IMR-90 (cell line): ENCODE results near the gene MAEA. TPM values are rescaled to one million over a fixed set of nuclear protein-coding genes. Genes with fewer than 3 reads are reported as not detected.

Source experiments
- ATAC-seq: fragments of 200-7000 bp; cut with Tn5 transposase; 2 replicates; pipeline ENCODE4 v1.9.1; 2020; ENCODE audit warnings: low read depth, mild to moderate bottlenecking, moderate library complexity
- BruUV-seq: library from RNA; stranded (reverse); fragments of 400-500 nt; replicated peaks from 2 replicates; lab custom pipeline; 2021; lab: Mats Ljungman, UMichigan
- CTCF ChIA-PET: fragments of 300-600 bp; formaldehyde crosslinking; extraction: SDS; loops from one replicate; lab custom pipeline; 2021; ENCODE audit warnings: antibody characterized with exemption; lab: Yijun Ruan, JAX
- POLR2A ChIA-PET: fragments of 300-600 bp; sonication (Branson Sonifier 250); formaldehyde crosslinking; loops from one replicate; lab custom pipeline; 2022; ENCODE audit warnings: antibody characterized with exemption; ENCODE audit not compliant: unreplicated experiment; lab: Charles Lee
- DNase-seq: peaks from one replicate; pipeline ENCODE4 v3.0.0; 2013
- H2AFZ ChIP-seq: replicated peaks from 2 replicates; pipeline ENCODE3; 2013; ENCODE audit warnings: low read length, mild to moderate bottlenecking; ENCODE audit not compliant: poor library complexity
- H2AK5ac ChIP-seq: 2 replicates; pipeline ENCODE4 v1.6.1; 2013; ENCODE audit warnings: low read depth, low read length, inconsistent platforms
- H2AK9ac ChIP-seq: replicated peaks from 2 replicates; pipeline ENCODE3; 2013; ENCODE audit warnings: mild to moderate bottlenecking, low read depth, low read length, moderate library complexity; ENCODE audit not compliant: poor library complexity
- H2BK120ac ChIP-seq: 2 replicates; pipeline ENCODE4 v1.6.1; 2013; ENCODE audit warnings: low read depth, low read length, inconsistent platforms
- H2BK15ac ChIP-seq: 3 replicates; pipeline ENCODE4 v1.6.1; 2013; ENCODE audit warnings: low read depth, low read length, inconsistent platforms
- H2BK20ac ChIP-seq: 2 replicates; pipeline ENCODE4 v1.6.1; 2013; ENCODE audit warnings: low read depth, mild to moderate bottlenecking, inconsistent platforms, low read length, moderate library complexity
- H2BK5ac ChIP-seq: 2 replicates; pipeline ENCODE4 v1.6.1; 2013; ENCODE audit warnings: mild to moderate bottlenecking, low read depth, low read length, inconsistent platforms; ENCODE audit not compliant: poor library complexity, severe bottlenecking
- H3K14ac ChIP-seq: replicated peaks from 2 replicates; pipeline ENCODE4 v1.6.1; 2013; ENCODE audit warnings: low read depth, low read length, inconsistent platforms
- H3K18ac ChIP-seq: 2 replicates; pipeline ENCODE4 v1.6.1; 2013; ENCODE audit warnings: low read depth, low read length, control low read depth
- H3K23ac ChIP-seq: 2 replicates; pipeline ENCODE4 v1.6.1; 2013; ENCODE audit warnings: low read depth, low read length, inconsistent platforms
- H3K27ac ChIP-seq: 2 replicates; pipeline ENCODE4 v1.5.1; 2013; ENCODE audit warnings: mild to moderate bottlenecking, control low read depth, low read length; ENCODE audit not compliant: insufficient read depth
- H3K27me3 ChIP-seq: 2 replicates; pipeline ENCODE4 v1.6.1; 2013; ENCODE audit warnings: low read length; ENCODE audit not compliant: control insufficient read depth, insufficient read depth
- H3K36me3 ChIP-seq: 2 replicates; pipeline ENCODE4 v1.6.1; 2013; ENCODE audit warnings: low read length, mixed read lengths; ENCODE audit not compliant: control insufficient read depth, insufficient read depth
- H3K4ac ChIP-seq: 2 replicates; pipeline ENCODE4 v1.6.1; 2013; ENCODE audit warnings: low read depth, low read length, inconsistent platforms
- H3K4me1 ChIP-seq: 2 replicates; pipeline ENCODE4 v1.6.1; 2013; ENCODE audit warnings: low read length, mixed read lengths; ENCODE audit not compliant: control insufficient read depth, insufficient read depth
- H3K4me2 ChIP-seq: 2 replicates; pipeline ENCODE4 v1.6.1; 2013; ENCODE audit warnings: low read depth, mild to moderate bottlenecking, control low read depth, low read length, moderate library complexity
- H3K4me3 ChIP-seq: 2 replicates; pipeline ENCODE4 v1.5.1; 2013; ENCODE audit warnings: low read depth, mild to moderate bottlenecking, control low read depth, low read length, moderate library complexity; ENCODE audit not compliant: insufficient read depth
- H3K56ac ChIP-seq: 2 replicates; pipeline ENCODE4 v1.6.1; 2013; ENCODE audit warnings: low read length, inconsistent platforms; ENCODE audit not compliant: insufficient read depth; ENCODE audit errors: extremely low read depth
- H3K79me1 ChIP-seq, 2 experiments: 2 replicates each; pipeline ENCODE4 v1.6.1; 2013; ENCODE audit warnings: low read length in 2 of 2, inconsistent platforms in 1 of 2, low read depth in 1 of 2
- H3K9ac ChIP-seq: 2 replicates; pipeline ENCODE4 v1.6.1; 2013; ENCODE audit warnings: low read depth, low read length, control low read depth
- H3K9me1 ChIP-seq: 2 replicates; pipeline ENCODE4 v1.6.1; 2013; ENCODE audit warnings: low read length, inconsistent platforms; ENCODE audit not compliant: insufficient read depth
- H3K9me3 ChIP-seq: 2 replicates; pipeline ENCODE4 v1.6.1; 2013; ENCODE audit warnings: low read length; ENCODE audit not compliant: control insufficient read depth, insufficient read depth
- H4K20me1 ChIP-seq: 2 replicates; pipeline ENCODE4 v1.6.1; 2013; ENCODE audit warnings: low read length, inconsistent platforms; ENCODE audit not compliant: insufficient read depth
- H4K5ac ChIP-seq: 2 replicates; pipeline ENCODE4 v1.6.1; 2013; ENCODE audit warnings: mild to moderate bottlenecking, low read depth, low read length, control low read depth
- H4K8ac ChIP-seq, 2 experiments: 2 replicates each; pipeline ENCODE4 v1.6.1; 2013; ENCODE audit warnings: low read depth in 2 of 2, low read length in 2 of 2, control low read depth in 1 of 2, inconsistent platforms in 1 of 2
- H4K91ac ChIP-seq: 2 replicates; pipeline ENCODE4 v1.6.1; 2013; ENCODE audit warnings: low read depth, low read length, inconsistent platforms; ENCODE audit not compliant: insufficient read depth
- CHD1 ChIP-seq: IDR thresholded peaks from 2 replicates; pipeline ENCODE4 v1.6.1; 2012; ENCODE audit warnings: low read depth, low read length, improper control_type of control experiment
- MAFK ChIP-seq: IDR thresholded peaks from 2 replicates; pipeline ENCODE4 v1.6.1; 2012; ENCODE audit warnings: low read depth, low read length, improper control_type of control experiment
- RCOR1 ChIP-seq: IDR thresholded peaks from 2 replicates; pipeline ENCODE4 v1.6.1; 2012; ENCODE audit warnings: mild to moderate bottlenecking, low read length, improper control_type of control experiment; ENCODE audit not compliant: insufficient replicate concordance
- RFX5 ChIP-seq: IDR thresholded peaks from 2 replicates; pipeline ENCODE4 v1.8.0; 2012; ENCODE audit warnings: low read depth, mild to moderate bottlenecking, low read length, moderate library complexity
- WGBS, 2 experiments: methylation state at CpG; one replicate each; pipeline versions ENCODE4 v1.1.5 to v1.1.7; 2013; ENCODE audit warnings: missing lambda C conversion rate in 2 of 2; ENCODE audit not compliant: insufficient read length in 1 of 2; ENCODE audit errors: extremely low coverage in 2 of 2; 5-methylcytosine and 5-hydroxymethylcytosine counted together
- dilution Hi-C: fragments of 300-500 bp; cut with HindIII; formaldehyde crosslinking; loops from one replicate; pipeline ENCODE4 v1.14.3; 2018; ENCODE audit warnings: low sequenced_read_pairs; ENCODE audit not compliant: unreplicated experiment
- in situ Hi-C: fragments of 300-500 bp; cut with MboI; formaldehyde crosslinking; loops from 3 replicates; pipeline ENCODE4 v1.14.3; 2019; ENCODE audit warnings: low sequenced_read_pairs, inconsistent platforms, mixed read lengths
- intact Hi-C: fragments of 100-400 bp; cut with micrococcal nuclease; formaldehyde crosslinking; loops from 2 replicates; pipeline ENCODE4 v1.10.0; 2022
- polyA plus RNA-seq, 3 experiments: library from polyadenylated mRNA; depleted of rRNA; stranded (reverse); fragments of >200 nt; gene quantifications; 2 replicates each; pipeline ENCODE4 v1.2.3, GENCODE V29; 2012; ENCODE audit warnings: low replicate concordance in 1 of 3
- total RNA-seq: library from RNA; depleted of rRNA; stranded (reverse); fragments of >200 nt; gene quantifications from 2 replicates; pipeline ENCODE4 v1.2.3, GENCODE V29; 2012

MAEA gene
- total and polyA plus RNA-seq, 2 of the 4 experiments (the other 2 are of a cell fraction): 61.5 to 108 TPM

DNA sequence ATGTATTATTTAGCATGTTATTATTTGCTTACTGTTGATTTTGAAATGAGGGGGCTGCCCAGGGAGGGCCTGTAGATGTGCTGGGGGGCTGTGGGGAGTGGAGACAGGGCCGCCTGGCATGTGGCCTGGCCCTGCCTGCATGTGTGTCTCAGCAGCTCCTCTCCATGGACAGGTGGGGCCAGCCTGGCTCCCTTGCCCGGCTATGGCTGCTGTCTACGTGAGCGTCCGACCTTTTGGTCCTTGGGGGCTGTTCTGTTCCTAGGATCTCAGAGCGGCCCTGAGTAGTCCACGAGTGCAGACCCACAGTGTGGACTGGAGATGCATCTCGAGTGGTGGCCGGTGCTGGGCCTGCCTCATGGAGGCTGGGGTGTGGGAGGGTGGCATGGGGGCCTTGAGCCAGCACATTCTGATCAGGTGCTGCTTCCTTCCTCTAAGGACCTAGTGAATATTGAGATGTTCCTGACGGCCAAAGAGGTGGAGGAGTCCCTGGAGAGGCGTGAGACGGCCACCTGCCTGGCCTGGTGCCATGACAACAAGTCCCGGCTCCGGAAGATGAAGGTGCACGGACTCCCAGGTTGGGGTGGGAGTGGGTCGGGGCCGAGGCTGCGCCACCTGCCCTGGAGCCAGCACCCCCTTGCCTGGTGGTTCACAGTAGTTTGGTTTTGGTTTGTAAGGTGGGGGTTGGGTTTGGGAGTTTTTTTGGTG, 32.4 kb downstream of the MAEA start:
- 88% methylated on average over 6 of the region's 18 CpGs; no CpG with 5 or more reads in 1 of the 2 experiments for WGBS, 2 experiments
- no peak overlapping the region for H2BK120ac ChIP-seq
- no peaks in the 10 kb centered on the region for H3K27me3 ChIP-seq
- H3K23ac ChIP-seq: no peak overlapping the region
- no peak overlapping the region for H2AFZ ChIP-seq
- ChIA-PET POLR2A (no interaction called here), CTCF (no interaction called here)
- peaks cover 6% of the 10 kb centered on the region for H3K9me3 ChIP-seq
- H3K4me1 ChIP-seq: no peaks in the 10 kb centered on the region
- H3K4me3 ChIP-seq: no peak overlapping the region
- no peak for DNase-seq
- no peak overlapping the region for H2BK20ac ChIP-seq
- H2BK15ac ChIP-seq: no peak overlapping the region
- intact Hi-C loops: no loop called here
- H4K8ac ChIP-seq: no peak overlapping the region
- H4K5ac ChIP-seq: no peak overlapping the region
- no peak overlapping the region for H4K91ac ChIP-seq
- no peak overlapping the region for H3K56ac ChIP-seq
- 0 out of 2 replicates have a peak, but pooled peaks cover 4% of the 10 kb centered on the region for H3K9me1 ChIP-seq
- no peak for ATAC-seq
- no peak overlapping the region for H3K14ac ChIP-seq
- H3K18ac ChIP-seq: no peak overlapping the region
- H3K36me3 ChIP-seq: peaks cover 58% of the 10 kb centered on the region
- no peak overlapping the region for H3K27ac ChIP-seq
- dilution Hi-C loops: no loop called here
- peaks cover 19 to 58% of the 10 kb centered on the region in 2 experiments for H3K79me1 ChIP-seq
- no TSS peak for BruUV-seq
- H2BK5ac ChIP-seq: no peak overlapping the region
- in situ Hi-C loops: no loop called here
- H2AK9ac ChIP-seq: peak overlapping the region; percentile 65
- H3K9ac ChIP-seq: no peak overlapping the region
- H3K4ac ChIP-seq: no peak overlapping the region
- no peak overlapping the region for H3K4me2 ChIP-seq
- H4K20me1 ChIP-seq: peaks cover 23% of the 10 kb centered on the region
- no peak for TF ChIP-seq RCOR1
- TF ChIP-seq RFX5: no peak
- no peak for TF ChIP-seq MAFK
- no peak for TF ChIP-seq CHD1
- no peak overlapping the region for H2AK5ac ChIP-seq
